ENCODE data around the gene NFKBIE. TPM values are rescaled to one million over a fixed set of nuclear protein-coding genes. Genes with fewer than 3 reads are reported as not detected.

Gene NFKBIE
- total RNA-seq, 1 experiment from 2014 or later = 9.7 TPM

GRCh38 chr6:44278315-44278714 lies 13.0 kb upstream of the NFKBIE start:
- no peaks in the 10 kb centered on the region for H3K9me3 Mint-ChIP-seq
- no peak overlapping the region for H3K9ac ChIP-seq (ENCODE audit: extremely low read depth, insufficient read length, low read length)
- no peak overlapping the region for H2BK15ac ChIP-seq (ENCODE audit: low read depth, low read length)
- no peak overlapping the region for H3T11ph ChIP-seq (ENCODE audit: low read length)
- H2BK120ac ChIP-seq (ENCODE audit: low read depth, low read length, poor library complexity, severe bottlenecking) = no peak overlapping the region
- no peak overlapping the region for H3K18ac ChIP-seq (ENCODE audit: insufficient read length, low read depth, low read length)
- DNase-seq = no peak
- no peak overlapping the region for H4K8ac ChIP-seq (replicated peaks; ENCODE audit: insufficient read length, low read depth, low read length)
- WGBS (ENCODE audit: extremely low coverage, insufficient read length, low lambda C conversion rate) = no CpG with 5 or more reads among the region's 3 CpGs
- peaks cover 3% of the 10 kb centered on the region for H4K20me1 ChIP-seq (ENCODE audit: control insufficient read depth, insufficient read depth, insufficient read length)
- H2BK12ac ChIP-seq (ENCODE audit: insufficient read length, low read depth, low read length) = no peak overlapping the region
- no peak overlapping the region for H3K56ac ChIP-seq (ENCODE audit: insufficient read length, low read depth, low read length)
- no peaks in the 10 kb centered on the region for H3K27me3 ChIP-seq (ENCODE audit: insufficient read depth, low read length)
- no peak overlapping the region for H2BK20ac ChIP-seq (ENCODE audit: low read depth, low read length, poor library complexity, severe bottlenecking)
- H3K9me3 ChIP-seq (ENCODE audit: control insufficient read depth, low read depth, low read length) = no peaks in the 10 kb centered on the region
- no peak overlapping the region for H3K4me3 Mint-ChIP-seq
- H3K14ac ChIP-seq (ENCODE audit: insufficient read depth, low read length) = no peak overlapping the region
- H3K79me1 ChIP-seq (ENCODE audit: insufficient read depth, low read depth, low read length, poor library complexity, severe bottlenecking) = no peaks in the 10 kb centered on the region
- H3K4me2 ChIP-seq (ENCODE audit: insufficient read depth, insufficient read length, low read length) = no peak overlapping the region
- no peak overlapping the region for H3K4ac ChIP-seq (ENCODE audit: low read depth, low read length)
- H3K79me2 ChIP-seq (ENCODE audit: insufficient read depth, low read length) = no peaks in the 10 kb centered on the region
- H3K36me3 Mint-ChIP-seq (ENCODE audit: insufficient read depth in 1 of 3, low read depth in 3 of 3) = no peaks in the 10 kb centered on the region; a peak in 1 of 7 replicates
- H4K91ac ChIP-seq (ENCODE audit: insufficient read length, low read depth, low read length) = no peak overlapping the region
- no peak overlapping the region for H3K27ac Mint-ChIP-seq
- peaks cover 23% of the 10 kb centered on the region for H3K27me3 Mint-ChIP-seq (ENCODE audit: low read depth)
- no peak overlapping the region for H2AK5ac ChIP-seq (ENCODE audit: insufficient read length, low read length)
- H3K27ac ChIP-seq (ENCODE audit: insufficient read length, low read depth, low read length) = no peak overlapping the region
- H2BK5ac ChIP-seq (ENCODE audit: insufficient read length, low read length) = no peak overlapping the region
- peaks cover 5% of the 10 kb centered on the region in 2 experiments for H3K4me1 Mint-ChIP-seq
- TF ChIP-seq CTCF (conservative IDR thresholded peaks at IDR 0.05) = no peak
- no peak overlapping the region for H2AFZ ChIP-seq (ENCODE audit: low read length)
- no peaks in the 10 kb centered on the region for H3K23me2 ChIP-seq (ENCODE audit: insufficient read length, low read depth, low read length, poor library complexity, severe bottlenecking)
- H3K23ac ChIP-seq (ENCODE audit: insufficient read length, low read depth, low read length) = no peak overlapping the region
- no peaks in the 10 kb centered on the region; the same call in 1 of the 2 replicates for H3K4me1 ChIP-seq (ENCODE audit: insufficient read depth, low read length)
- H4K5ac ChIP-seq (ENCODE audit: insufficient read length, low read depth, low read length) = no peak overlapping the region

All from H9 (cell line).